PC-3 (cell line): ENCODE results near the gene TGFB1. TPM values are rescaled to one million over a fixed set of nuclear protein-coding genes. Genes with fewer than 3 reads are reported as not detected.

Experiments
- ATAC-seq: fragments of 200-7000 bp; cut with Tn5 transposase; 2 replicates; pipeline ENCODE4 v1.9.1; 2020; ENCODE audit warnings: mild to moderate bottlenecking, moderate library complexity
- BruUV-seq: library from RNA; stranded (reverse); fragments of 400-500 nt; replicated peaks from 2 replicates; lab custom pipeline; 2021; lab: Mats Ljungman, UMichigan
- CTCF ChIA-PET: fragments of 300-600 bp; sonication (Branson Sonifier 250); formaldehyde crosslinking; loops from one replicate; lab custom pipeline; 2022; ENCODE audit warnings: antibody characterized with exemption; lab: Charles Lee
- POLR2A ChIA-PET: fragments of 300-600 bp; sonication (Branson Sonifier 250); formaldehyde crosslinking; loops from one replicate; lab custom pipeline; 2022; ENCODE audit warnings: antibody characterized with exemption; ENCODE audit not compliant: unreplicated experiment; lab: Charles Lee
- DNase-seq: peaks from one replicate; pipeline ENCODE4 v3.0.0-alpha.2; 2015
- H2AFZ ChIP-seq: fragments of 300-600 bp; sonication (generic); 2 replicates; pipeline ENCODE4 v1.6.0; 2016; ENCODE audit warnings: antibody characterized with exemption, low read length
- H3F3A ChIP-seq: fragments of 300-600 bp; sonication (generic); one replicate; pipeline ENCODE4 v1.6.0; 2017; ENCODE audit warnings: antibody characterized with exemption, low read length, control low read depth, mild to moderate bottlenecking; ENCODE audit not compliant: unreplicated experiment
- H3K27ac ChIP-seq: fragments of 300-600 bp; sonication (generic); 2 replicates; pipeline ENCODE4 v1.5.1; 2016; ENCODE audit warnings: mild to moderate bottlenecking, low read length
- H3K27me3 ChIP-seq: fragments of 300-600 bp; sonication (generic); 2 replicates; pipeline ENCODE4 v1.6.1; 2016; ENCODE audit warnings: low read length, mixed read lengths
- H3K36me3 ChIP-seq: fragments of 300-600 bp; sonication (generic); 2 replicates; pipeline ENCODE4 v1.6.1; 2016; ENCODE audit warnings: low read depth, mixed run types, low read length, mixed read lengths
- H3K4me1 ChIP-seq: fragments of 300-600 bp; sonication (generic); 2 replicates; pipeline ENCODE4 v1.5.1; 2016; ENCODE audit warnings: low read length; ENCODE audit not compliant: insufficient read depth
- H3K4me2 ChIP-seq: fragments of 300-600 bp; sonication (generic); 2 replicates; pipeline ENCODE4 v1.6.0; 2016; ENCODE audit warnings: low read length
- H3K4me3 ChIP-seq: fragments of 300-600 bp; sonication (generic); 2 replicates; pipeline ENCODE4 v1.5.1; 2016; ENCODE audit warnings: mild to moderate bottlenecking, low read length, mixed read lengths
- H3K79me2 ChIP-seq: fragments of 300-600 bp; sonication (generic); 2 replicates; pipeline ENCODE4 v1.6.1; 2017; ENCODE audit warnings: low read length, mixed read lengths
- H3K9ac ChIP-seq: fragments of 300-600 bp; sonication (generic); 2 replicates; pipeline ENCODE4 v1.6.0; 2016; ENCODE audit warnings: mild to moderate bottlenecking, low read length
- H3K9me2 ChIP-seq: fragments of 300-600 bp; sonication (generic); replicated peaks from 2 replicates; pipeline ENCODE4 v1.6.1; 2016; ENCODE audit warnings: mixed run types, low read length, mixed read lengths
- H3K9me3 ChIP-seq: fragments of 300-600 bp; sonication (generic); 2 replicates; pipeline ENCODE4 v1.6.1; 2016; ENCODE audit warnings: low read length, mixed read lengths
- H4K20me1 ChIP-seq: fragments of 300-600 bp; sonication (generic); 2 replicates; pipeline ENCODE4 v1.6.1; 2016; ENCODE audit warnings: low read length, mixed read lengths
- EZH2 ChIP-seq: fragments of 300-600 bp; sonication (generic); IDR thresholded peaks from one replicate; pipeline ENCODE4 v1.6.1; 2017; ENCODE audit warnings: antibody characterized with exemption, mild to moderate bottlenecking, low read length; ENCODE audit not compliant: unreplicated experiment
- EZH2phosphoT487 ChIP-seq: fragments of 300-600 bp; sonication (generic); IDR thresholded peaks from 2 replicates; pipeline ENCODE4 v1.6.1; 2018; ENCODE audit warnings: mild to moderate bottlenecking, antibody characterized with exemption, low read length, borderline replicate concordance
- intact Hi-C: fragments of 100-400 bp; cut with micrococcal nuclease; formaldehyde crosslinking; loops from 2 replicates; pipeline ENCODE4 v1.9.0; 2023
- total RNA-seq: library from RNA; depleted of rRNA; stranded (reverse); fragments of >200 nt; gene quantifications from 2 replicates; pipeline ENCODE4 v1.2.3, GENCODE V29; 2014
- TF ChIP-seq, protein P1 (sequence below): fragments of 300-600 bp; sonication (generic); conservative IDR thresholded peaks from 2 replicates; pipeline ENCODE4 v1.5.1; 2017; ENCODE audit warnings: antibody characterized with exemption, low read depth, mild to moderate bottlenecking, low read length

The TGFB1 gene
- total RNA-seq, 1 experiment from 2014 or later = 16.4 TPM

DNA sequence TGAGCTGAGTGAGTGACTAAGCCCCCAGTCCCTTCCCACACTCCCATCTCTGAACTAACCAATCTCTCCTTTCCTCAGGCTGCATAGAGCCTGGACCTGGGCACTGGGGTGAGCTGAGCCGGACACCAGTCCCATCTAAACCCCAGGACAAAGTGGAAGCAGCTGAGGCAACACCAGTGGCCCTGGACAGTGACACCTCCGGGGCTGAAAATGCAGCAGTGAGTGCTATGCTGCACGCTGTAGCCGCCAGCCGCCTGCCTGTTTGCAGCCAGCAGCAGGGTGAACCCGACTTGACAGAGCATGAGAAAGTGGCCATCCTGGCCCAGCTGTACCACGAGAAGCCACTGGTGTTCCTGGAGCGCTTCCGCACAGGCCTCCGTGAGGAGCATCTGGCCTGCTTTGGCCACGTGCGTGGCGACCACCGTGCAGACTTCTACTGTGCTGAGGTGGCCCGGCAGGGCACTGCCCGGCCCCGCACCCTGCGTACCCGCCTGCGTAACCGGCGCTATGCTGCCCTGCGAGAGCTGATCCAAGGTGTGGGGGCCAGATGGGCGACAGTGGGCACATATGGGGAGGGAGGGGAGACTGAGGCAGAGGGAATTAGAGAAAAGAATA lies 37.3 kb downstream of the TGFB1 start:
- Histone ChIP-seq H3K4me2 (no peak overlapping the region), H3K27me3 (no peaks in the 10 kb centered on the region), H3K27ac (no peak overlapping the region), H3K4me3 (no peak overlapping the region), H3K9ac (no peak overlapping the region), H3K79me2 (peaks cover 21% of the 10 kb centered on the region), H2AFZ (no peak overlapping the region), H4K20me1 (no peaks in the 10 kb centered on the region), H3K4me1 (no peaks in the 10 kb centered on the region; the same call in 1 of the 2 replicates), H3F3A (no peaks in the 10 kb centered on the region), H3K9me2 (no peaks in the 10 kb centered on the region), H3K36me3 (peaks cover 8% of the 10 kb centered on the region; the same call in 1 of the 2 replicates), H3K9me3 (no peaks in the 10 kb centered on the region)
- no peak for ATAC-seq
- TF ChIP-seq EZH2phosphoT487 (no peak), EZH2 (no peak)
- TF ChIP-seq, protein P1, sequence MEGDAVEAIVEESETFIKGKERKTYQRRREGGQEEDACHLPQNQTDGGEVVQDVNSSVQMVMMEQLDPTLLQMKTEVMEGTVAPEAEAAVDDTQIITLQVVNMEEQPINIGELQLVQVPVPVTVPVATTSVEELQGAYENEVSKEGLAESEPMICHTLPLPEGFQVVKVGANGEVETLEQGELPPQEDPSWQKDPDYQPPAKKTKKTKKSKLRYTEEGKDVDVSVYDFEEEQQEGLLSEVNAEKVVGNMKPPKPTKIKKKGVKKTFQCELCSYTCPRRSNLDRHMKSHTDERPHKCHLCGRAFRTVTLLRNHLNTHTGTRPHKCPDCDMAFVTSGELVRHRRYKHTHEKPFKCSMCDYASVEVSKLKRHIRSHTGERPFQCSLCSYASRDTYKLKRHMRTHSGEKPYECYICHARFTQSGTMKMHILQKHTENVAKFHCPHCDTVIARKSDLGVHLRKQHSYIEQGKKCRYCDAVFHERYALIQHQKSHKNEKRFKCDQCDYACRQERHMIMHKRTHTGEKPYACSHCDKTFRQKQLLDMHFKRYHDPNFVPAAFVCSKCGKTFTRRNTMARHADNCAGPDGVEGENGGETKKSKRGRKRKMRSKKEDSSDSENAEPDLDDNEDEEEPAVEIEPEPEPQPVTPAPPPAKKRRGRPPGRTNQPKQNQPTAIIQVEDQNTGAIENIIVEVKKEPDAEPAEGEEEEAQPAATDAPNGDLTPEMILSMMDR = no peak
- ChIA-PET POLR2A (no interaction called here), CTCF (no interaction called here)
- intact Hi-C loops = no loop called here
- BruUV-seq = no TSS peak
- no peak for DNase-seq

DNA sequence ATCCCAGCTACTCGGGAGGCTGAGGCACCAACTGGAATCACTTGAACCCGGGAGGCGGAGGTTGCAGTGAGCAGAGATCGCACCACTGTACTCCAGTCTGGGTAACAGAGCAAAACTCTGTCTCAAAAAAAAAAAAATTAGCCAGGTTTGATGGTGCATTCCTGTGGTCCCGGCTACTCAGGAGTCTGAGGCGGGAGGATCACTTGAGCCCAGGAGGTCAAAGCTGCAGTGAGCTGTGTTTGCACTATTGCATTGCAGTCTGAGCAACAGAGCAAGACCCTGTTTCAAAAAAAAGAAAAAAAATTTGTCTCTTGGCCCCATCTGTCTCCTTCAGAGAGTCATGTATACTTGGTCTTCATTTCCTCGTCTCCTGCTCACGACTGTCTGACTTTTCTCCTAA lies 42.1 kb downstream of the TGFB1 start:
- peaks cover 31% of the 10 kb centered on the region for H3K79me2 ChIP-seq

More for the DNA sequence above, 42.1 kb downstream of the TGFB1 start:
- no peak for ATAC-seq
- POLR2A ChIA-PET = no interaction called here
- CTCF ChIA-PET = interaction anchor here (1.8 kb wide), 1 partner anchor 41 kb away, joined by 6 read pairs; no protein-coding TSS in a partner anchor
- Histone ChIP-seq H2AFZ (no peak overlapping the region), H3F3A (no peaks in the 10 kb centered on the region), H3K4me2 (peak overlapping the region; percentile 96), H3K36me3 (no peaks in the 10 kb centered on the region; the same call in 1 of the 2 replicates), H3K9me3 (no peaks in the 10 kb centered on the region), H3K27me3 (no peaks in the 10 kb centered on the region), H3K4me1 (peaks cover 10% of the 10 kb centered on the region; the same call in 1 of the 2 replicates), H3K4me3 (peak overlapping the region; percentile 76), H3K27ac (no peak overlapping the region), H3K9ac (no peak overlapping the region), H4K20me1 (no peaks in the 10 kb centered on the region), H3K9me2 (no peaks in the 10 kb centered on the region)
- no peak for TF ChIP-seq EZH2phosphoT487
- TF ChIP-seq EZH2 = no peak
- TF ChIP-seq, protein P1 = no peak
- no TSS peak for BruUV-seq
- intact Hi-C loops = loop anchor here (2.0 kb wide), 1 partner anchor 47 kb away; the partner anchor contains the start of gene HNRNPUL1
- DNase-seq = no peak
